HepG2 (cell line): Measurements from ENCODE around the gene ORMDL3. TPM values are rescaled to one million over a fixed set of nuclear protein-coding genes. Genes with fewer than 3 reads are reported as not detected.
A peak's percentile ranks its signal among the peaks of the same experiment; 100 is the strongest.

Experiments
- FOXO4 ChIP-seq: sonication (generic); formaldehyde crosslinking; conservative IDR thresholded peaks from 2 replicates; pipeline ENCODE4 v1.8.1; 2023; ENCODE audit warnings: missing genetic modification reagents
- KDM2A ChIP-seq: sonication (generic); formaldehyde crosslinking; IDR thresholded peaks from 2 replicates; pipeline ENCODE4 v1.4.0; 2020; ENCODE audit warnings: low read depth, missing genetic modification reagents, borderline replicate concordance
- MED13 ChIP-seq: sonication (generic); formaldehyde crosslinking; IDR thresholded peaks from 2 replicates; pipeline ENCODE4 v1.5.0; 2020; ENCODE audit warnings: missing genetic modification reagents
- NFE2 ChIP-seq: sonication (generic); formaldehyde crosslinking; IDR thresholded peaks from 2 replicates; pipeline ENCODE4 v1.4.0; 2020; ENCODE audit warnings: missing genetic modification reagents
- PREB ChIP-seq: sonication (generic); formaldehyde crosslinking; IDR thresholded peaks from 2 replicates; pipeline ENCODE4 v1.4.0; 2020; ENCODE audit warnings: missing genetic modification reagents
- RBM22 ChIP-seq: fragments of 200-400 bp; formaldehyde crosslinking; optimal IDR thresholded peaks from 2 replicates; pipeline ENCODE3; 2017; ENCODE audit warnings: mild to moderate bottlenecking, low read length, moderate library complexity
- RBM39 ChIP-seq: fragments of 200-400 bp; formaldehyde crosslinking; IDR thresholded peaks from one replicate; pipeline ENCODE4 v1.6.1; 2018; ENCODE audit warnings: antibody characterized with exemption, mild to moderate bottlenecking, low read depth, low read length; ENCODE audit not compliant: poor library complexity, severe bottlenecking
- SALL1 ChIP-seq: sonication (generic); formaldehyde crosslinking; IDR thresholded peaks from 2 replicates; pipeline ENCODE4 v1.8.0; 2022; ENCODE audit warnings: mild to moderate bottlenecking, missing genetic modification reagents
- SMYD3 ChIP-seq: sonication (generic); formaldehyde crosslinking; IDR thresholded peaks from 2 replicates; pipeline ENCODE4 v1.8.1; 2023; ENCODE audit warnings: mild to moderate bottlenecking, missing genetic modification reagents
- SSRP1 ChIP-seq: IDR thresholded peaks from 2 replicates; pipeline ENCODE4 v1.6.1; 2016; ENCODE audit warnings: control low read depth
- TEAD3 ChIP-seq: optimal IDR thresholded peaks from 2 replicates; pipeline ENCODE3; 2016; ENCODE audit warnings: borderline replicate concordance
- ZBTB25 ChIP-seq: IDR thresholded peaks from 2 replicates; pipeline ENCODE4 v1.6.1; 2018; ENCODE audit warnings: missing genetic modification reagents
- ZBTB7B ChIP-seq: sonication (generic); formaldehyde crosslinking; IDR thresholded peaks from 2 replicates; pipeline ENCODE4 v1.4.0; 2020; ENCODE audit warnings: missing genetic modification reagents
- ZEB1 ChIP-seq: IDR thresholded peaks from 2 replicates; pipeline ENCODE4 v1.6.1; 2012; ENCODE audit warnings: mild to moderate bottlenecking, low read depth, inconsistent platforms; ENCODE audit not compliant: insufficient replicate concordance
- ZMYM2 ChIP-seq: sonication (generic); formaldehyde crosslinking; IDR thresholded peaks from 2 replicates; pipeline ENCODE4 v1.8.0; 2022; ENCODE audit warnings: mild to moderate bottlenecking, missing genetic modification reagents
- ZNF350 ChIP-seq: sonication (generic); formaldehyde crosslinking; IDR thresholded peaks from 2 replicates; pipeline ENCODE4 v1.4.0; 2020; ENCODE audit warnings: mild to moderate bottlenecking, low read depth, missing genetic modification reagents, borderline replicate concordance
- ZNF460 ChIP-seq: sonication (generic); formaldehyde crosslinking; IDR thresholded peaks from 2 replicates; pipeline ENCODE4 v1.5.1; 2020; ENCODE audit warnings: missing genetic modification reagents, mild to moderate bottlenecking, borderline replicate concordance
- ZNF530 ChIP-seq: sonication (generic); formaldehyde crosslinking; IDR thresholded peaks from 2 replicates; pipeline ENCODE4 v1.5.0; 2020; ENCODE audit warnings: low read depth, mild to moderate bottlenecking, missing genetic modification reagents
- ZNF546 ChIP-seq: sonication (generic); formaldehyde crosslinking; conservative IDR thresholded peaks from 2 replicates; pipeline ENCODE4 v1.8.1; 2023; ENCODE audit warnings: mild to moderate bottlenecking, missing genetic modification reagents
- ZNF678 ChIP-seq: sonication (generic); formaldehyde crosslinking; IDR thresholded peaks from 2 replicates; pipeline ENCODE4 v1.4.0; 2020; ENCODE audit warnings: mild to moderate bottlenecking, missing genetic modification reagents
- ZNF713 ChIP-seq: sonication (generic); formaldehyde crosslinking; IDR thresholded peaks from 2 replicates; pipeline ENCODE4 v1.4.0; 2020; ENCODE audit warnings: mild to moderate bottlenecking, missing genetic modification reagents
- ZNF768 ChIP-seq: sonication (generic); formaldehyde crosslinking; IDR thresholded peaks from 2 replicates; pipeline ENCODE4 v1.4.0; 2020; ENCODE audit warnings: missing genetic modification reagents
- ZSCAN29 ChIP-seq: sonication (generic); formaldehyde crosslinking; conservative IDR thresholded peaks from 2 replicates; pipeline ENCODE4 v1.4.0; 2020; ENCODE audit warnings: mild to moderate bottlenecking, missing genetic modification reagents
- polyA plus RNA-seq, 8 experiments: library from polyadenylated mRNA; depleted of rRNA in 3 of 8; stranded (reverse) in 7 of 8; unstranded in 1 of 8; fragments of >200 nt; fragmentation: Illumina TruSeq in 4 of 8; extraction: Trizol in 4 of 8; gene quantifications; 2 replicates each; pipeline versions ENCODE4 v1.2.1 to v1.2.3, GENCODE V29; 2011 to 2016; ENCODE audit warnings: low read depth in 4 of 8, missing spikeins in 1 of 8, mixed read lengths in 1 of 8; ENCODE audit not compliant: insufficient read depth in 1 of 8
- total RNA-seq, 5 experiments: library from RNA; depleted of rRNA; stranded (reverse); fragments of >200 nt; fragmentation: Illumina TruSeq; extraction: Trizol; gene quantifications; 2 replicates each; pipeline ENCODE4 v1.2.3, GENCODE V29; 2016; ENCODE audit warnings: low read depth in 1 of 5
- TF ChIP-seq, protein P1 (sequence below): sonication (generic); formaldehyde crosslinking; IDR thresholded peaks from 2 replicates; pipeline ENCODE4 v1.5.1; 2020; ENCODE audit warnings: mild to moderate bottlenecking, moderate library complexity, missing genetic modification reagents
- TF ChIP-seq, protein P2 (sequence below): sonication (generic); formaldehyde crosslinking; IDR thresholded peaks from 2 replicates; pipeline ENCODE4 v1.5.1; 2020; ENCODE audit warnings: missing genetic modification reagents, mild to moderate bottlenecking, borderline replicate concordance

Gene ORMDL3
- total and polyA plus RNA-seq, 2 of the 13 experiments (the other 11 are each of a cell fraction or from before 2014, with no cell fraction given) = 181 to 384 TPM

DNA sequence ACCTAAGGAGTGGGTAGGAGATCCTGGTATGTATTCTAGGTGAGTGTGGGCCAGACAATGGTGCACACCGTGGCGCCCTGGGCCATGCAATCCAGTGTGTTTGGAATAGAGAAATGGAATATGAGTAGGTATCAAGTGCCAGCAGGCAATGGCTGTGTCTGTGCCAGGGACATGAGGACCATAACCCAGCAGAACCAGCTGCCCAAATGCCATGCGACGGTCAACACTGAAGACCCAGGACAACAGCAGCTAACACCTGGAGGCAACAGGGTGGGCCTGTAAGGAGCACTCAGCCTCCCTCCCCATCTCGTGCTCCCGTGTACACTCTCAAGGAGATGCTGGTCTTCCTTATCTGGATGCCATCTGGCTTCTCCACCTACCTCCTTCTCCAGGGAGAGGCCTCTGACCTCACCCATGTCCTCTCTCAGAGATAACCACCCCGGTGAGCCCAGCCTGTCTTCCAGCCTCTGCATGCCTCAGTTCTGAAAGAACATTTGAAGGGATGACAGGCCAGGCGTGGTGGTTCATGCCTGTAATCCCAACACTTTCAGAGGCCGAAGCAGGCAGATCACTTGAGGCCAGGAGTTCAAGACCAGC, 8.2 kb downstream of the ORMDL3 start (continued):
- no peak for TF ChIP-seq SMYD3 (CRISPR knock-in tag)
- TF ChIP-seq ZNF768 (CRISPR knock-in tag) = no peak
- TF ChIP-seq FOXO4 (CRISPR knock-in tag) = 0 out of 2 replicates have a peak, but pooled peaks have one; percentile 27
- TF ChIP-seq, protein P1, sequence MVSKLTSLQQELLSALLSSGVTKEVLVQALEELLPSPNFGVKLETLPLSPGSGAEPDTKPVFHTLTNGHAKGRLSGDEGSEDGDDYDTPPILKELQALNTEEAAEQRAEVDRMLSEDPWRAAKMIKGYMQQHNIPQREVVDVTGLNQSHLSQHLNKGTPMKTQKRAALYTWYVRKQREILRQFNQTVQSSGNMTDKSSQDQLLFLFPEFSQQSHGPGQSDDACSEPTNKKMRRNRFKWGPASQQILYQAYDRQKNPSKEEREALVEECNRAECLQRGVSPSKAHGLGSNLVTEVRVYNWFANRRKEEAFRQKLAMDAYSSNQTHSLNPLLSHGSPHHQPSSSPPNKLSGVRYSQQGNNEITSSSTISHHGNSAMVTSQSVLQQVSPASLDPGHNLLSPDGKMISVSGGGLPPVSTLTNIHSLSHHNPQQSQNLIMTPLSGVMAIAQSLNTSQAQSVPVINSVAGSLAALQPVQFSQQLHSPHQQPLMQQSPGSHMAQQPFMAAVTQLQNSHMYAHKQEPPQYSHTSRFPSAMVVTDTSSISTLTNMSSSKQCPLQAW (CRISPR knock-in tag) = 0 out of 2 replicates have a peak, but pooled peaks have one; percentile 13
- no peak for TF ChIP-seq NFE2
- TF ChIP-seq ZNF350 (CRISPR knock-in tag) = no peak
- no peak for TF ChIP-seq RBM39
- TF ChIP-seq KDM2A (CRISPR knock-in tag) = no peak
- no peak for TF ChIP-seq ZBTB7B (CRISPR knock-in tag)
- no peak for TF ChIP-seq SSRP1
- no peak for TF ChIP-seq PREB (CRISPR knock-in tag)
- 0 out of 2 replicates have a peak, but pooled peaks have one; percentile 1 for TF ChIP-seq ZNF460
- no peak for TF ChIP-seq ZNF530 (CRISPR knock-in tag)
- TF ChIP-seq ZNF678 = no peak
- TF ChIP-seq ZBTB25 (CRISPR knock-in tag) = no peak
- no peak for TF ChIP-seq MED13 (CRISPR knock-in tag)
- TF ChIP-seq ZNF546 (CRISPR knock-in tag) = no peak
- TF ChIP-seq ZMYM2 (CRISPR knock-in tag) = no peak
- TF ChIP-seq SALL1 (CRISPR knock-in tag) = peak; percentile 28; the same call in 1 of the 2 replicates
- TF ChIP-seq ZNF713 (CRISPR knock-in tag) = no peak
- TF ChIP-seq ZEB1 = no peak
- TF ChIP-seq TEAD3 (CRISPR knock-in tag) = peak; percentile 20
- no peak for TF ChIP-seq ZSCAN29 (CRISPR knock-in tag)
- TF ChIP-seq, protein P2, sequence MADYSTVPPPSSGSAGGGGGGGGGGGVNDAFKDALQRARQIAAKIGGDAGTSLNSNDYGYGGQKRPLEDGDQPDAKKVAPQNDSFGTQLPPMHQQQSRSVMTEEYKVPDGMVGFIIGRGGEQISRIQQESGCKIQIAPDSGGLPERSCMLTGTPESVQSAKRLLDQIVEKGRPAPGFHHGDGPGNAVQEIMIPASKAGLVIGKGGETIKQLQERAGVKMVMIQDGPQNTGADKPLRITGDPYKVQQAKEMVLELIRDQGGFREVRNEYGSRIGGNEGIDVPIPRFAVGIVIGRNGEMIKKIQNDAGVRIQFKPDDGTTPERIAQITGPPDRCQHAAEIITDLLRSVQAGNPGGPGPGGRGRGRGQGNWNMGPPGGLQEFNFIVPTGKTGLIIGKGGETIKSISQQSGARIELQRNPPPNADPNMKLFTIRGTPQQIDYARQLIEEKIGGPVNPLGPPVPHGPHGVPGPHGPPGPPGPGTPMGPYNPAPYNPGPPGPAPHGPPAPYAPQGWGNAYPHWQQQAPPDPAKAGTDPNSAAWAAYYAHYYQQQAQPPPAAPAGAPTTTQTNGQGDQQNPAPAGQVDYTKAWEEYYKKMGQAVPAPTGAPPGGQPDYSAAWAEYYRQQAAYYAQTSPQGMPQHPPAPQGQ (CRISPR knock-in tag) = no peak
- peak; percentile 41 for TF ChIP-seq RBM22
